Measurements from ENCODE around the gene HELT.

Gene HELT

GRCh38 chr4:185062606-185063005 lies 44.3 kb downstream of the HELT start:
- H3K4me3 ChIP-seq (ENCODE audit: low read depth, low read length) = no peak overlapping the region
- TF ChIP-seq CTCF (IDR thresholded peaks at IDR 0.05; ENCODE audit: borderline replicate concordance, insufficient read depth, low read depth, low read length) = no peak

DNA sequence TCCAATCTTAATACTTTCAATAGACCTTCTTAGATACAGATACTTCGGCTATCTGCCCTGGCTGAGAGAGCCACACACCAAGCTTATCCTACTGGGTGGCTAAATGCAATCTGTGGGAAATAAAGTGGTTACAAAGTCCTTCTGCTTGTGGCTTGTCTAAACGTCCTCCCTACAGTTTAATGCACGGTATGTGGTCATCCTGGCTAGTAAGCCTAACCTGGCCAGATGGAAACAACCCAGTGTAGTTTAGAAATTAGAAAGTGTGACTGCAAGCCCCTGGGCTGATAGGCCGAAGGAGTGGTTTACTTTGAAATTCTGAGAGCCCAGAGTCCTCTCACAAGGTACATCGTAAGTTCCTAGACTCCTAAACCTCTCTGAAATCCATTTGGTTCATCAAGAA lies 47.9 kb downstream of the HELT start:
- no peak overlapping the region for H3K4me3 ChIP-seq (ENCODE audit: low read depth, low read length)
- no peak for TF ChIP-seq CTCF (IDR thresholded peaks at IDR 0.05; ENCODE audit: borderline replicate concordance, insufficient read depth, low read depth, low read length)

DNA sequence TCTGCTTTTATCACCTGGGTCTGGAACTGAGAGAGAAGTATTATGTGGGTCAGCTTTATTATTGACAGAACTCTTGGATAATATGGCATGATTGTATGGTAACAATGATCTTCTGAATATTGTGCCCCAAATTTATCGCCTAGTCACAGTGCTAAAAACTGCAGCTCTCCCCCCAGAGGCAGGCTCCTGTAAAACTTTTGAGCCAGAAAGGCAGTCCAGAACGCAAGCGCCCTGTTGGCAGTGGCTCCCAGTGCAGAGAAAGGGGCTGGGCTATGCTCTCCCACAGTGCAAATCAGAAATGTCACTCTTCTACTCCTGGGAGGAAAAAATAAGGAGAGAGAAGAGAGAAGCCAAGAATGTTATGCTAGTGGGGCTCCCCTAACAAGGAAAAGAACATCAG lies 50.5 kb downstream of the HELT start:
- H3K4me3 ChIP-seq (ENCODE audit: low read depth, low read length) = no peak overlapping the region
- no peak for TF ChIP-seq CTCF (IDR thresholded peaks at IDR 0.05; ENCODE audit: borderline replicate concordance, insufficient read depth, low read depth, low read length)

Data from GM12875 (cell line).